ENCODE measurements around the gene RPIA.
"Not testable (repeated sequence)": the region's sequence is repeated elsewhere in the genome, so short reads cannot be mapped to it uniquely, and the experiment has no call there.

RPIA gene

GRCh38 chr2:88737385-88737784, 45.9 kb downstream of the RPIA start:
- DNase-seq = no peak

GRCh38 chr2:88738271-88738670, 46.8 kb downstream of the RPIA start:
- DNase-seq = no peak

GRCh38 chr2:88739985-88740600, 48.6 kb downstream of the RPIA start:
- peak; percentile 74 for DNase-seq

GRCh38 chr2:88746929-88747490, 55.5 kb downstream of the RPIA start:
- DNase-seq = no peak

GRCh38 chr2:88747990-88748389, 56.5 kb downstream of the RPIA start:
- DNase-seq = no peak

GRCh38 chr2:88751768-88752167, 60.3 kb downstream of the RPIA start:
- peak; percentile 39 for DNase-seq

- DNase-seq = peak; percentile 45
Observed at GRCh38 chr2:88753833-88754584, 62.5 kb downstream of the RPIA start.

GRCh38 chr2:88754585-88755320, 63.3 kb downstream of the RPIA start:
- no peak for DNase-seq

- no peak for DNase-seq
Observed at GRCh38 chr2:88755836-88756235, 64.4 kb downstream of the RPIA start.

- DNase-seq = no peak
Observed at GRCh38 chr2:88757025-88757424, 65.6 kb downstream of the RPIA start.

- DNase-seq = not testable (repeated sequence)
Observed at GRCh38 chr2:88758702-88759101, 67.2 kb downstream of the RPIA start.

- no peak for DNase-seq
Observed at GRCh38 chr2:88760819-88761598, 69.5 kb downstream of the RPIA start.

GRCh38 chr2:88764141-88764849, 72.8 kb downstream of the RPIA start:
- no peak for DNase-seq

GRCh38 chr2:88764850-88765153, 73.3 kb downstream of the RPIA start:
- no peak for DNase-seq

- peak; percentile 27 for DNase-seq
Observed at GRCh38 chr2:88765154-88765888, 73.8 kb downstream of the RPIA start.

GRCh38 chr2:88765889-88766481, 74.5 kb downstream of the RPIA start:
- not testable (repeated sequence) for DNase-seq

GRCh38 chr2:88770016-88770415, 78.5 kb downstream of the RPIA start:
- DNase-seq = no peak

GRCh38 chr2:88773233-88774028, 82.0 kb downstream of the RPIA start:
- DNase-seq = not testable (repeated sequence)

GRCh38 chr2:88789213-88789612, 97.7 kb downstream of the RPIA start:
- not testable (repeated sequence) for DNase-seq

GRCh38 chr2:88795932-88796331, 104.5 kb downstream of the RPIA start:
- not testable (repeated sequence) for DNase-seq
